Measurements from ENCODE around the gene SYT9.

SYT9 gene

DNA sequence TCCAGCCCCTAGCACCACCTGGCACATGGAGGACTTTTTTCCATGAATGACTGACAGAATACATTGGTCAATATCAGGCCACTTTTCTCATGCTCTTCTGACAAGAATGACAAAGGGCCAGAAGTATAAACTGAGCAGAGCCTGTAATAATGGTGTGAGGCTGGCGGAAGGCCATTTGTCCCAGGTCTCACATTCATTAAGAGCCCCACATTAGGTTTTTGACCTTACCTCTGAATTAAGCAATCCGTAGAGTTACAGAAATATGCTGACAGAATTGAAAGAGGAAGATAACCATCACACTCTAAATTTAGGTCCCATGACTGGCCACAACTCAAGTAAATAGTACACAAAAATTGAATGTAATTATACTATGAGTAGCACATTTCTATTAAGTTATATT is 55.2 kb downstream of the SYT9 start:
- TF ChIP-seq, protein P1, sequence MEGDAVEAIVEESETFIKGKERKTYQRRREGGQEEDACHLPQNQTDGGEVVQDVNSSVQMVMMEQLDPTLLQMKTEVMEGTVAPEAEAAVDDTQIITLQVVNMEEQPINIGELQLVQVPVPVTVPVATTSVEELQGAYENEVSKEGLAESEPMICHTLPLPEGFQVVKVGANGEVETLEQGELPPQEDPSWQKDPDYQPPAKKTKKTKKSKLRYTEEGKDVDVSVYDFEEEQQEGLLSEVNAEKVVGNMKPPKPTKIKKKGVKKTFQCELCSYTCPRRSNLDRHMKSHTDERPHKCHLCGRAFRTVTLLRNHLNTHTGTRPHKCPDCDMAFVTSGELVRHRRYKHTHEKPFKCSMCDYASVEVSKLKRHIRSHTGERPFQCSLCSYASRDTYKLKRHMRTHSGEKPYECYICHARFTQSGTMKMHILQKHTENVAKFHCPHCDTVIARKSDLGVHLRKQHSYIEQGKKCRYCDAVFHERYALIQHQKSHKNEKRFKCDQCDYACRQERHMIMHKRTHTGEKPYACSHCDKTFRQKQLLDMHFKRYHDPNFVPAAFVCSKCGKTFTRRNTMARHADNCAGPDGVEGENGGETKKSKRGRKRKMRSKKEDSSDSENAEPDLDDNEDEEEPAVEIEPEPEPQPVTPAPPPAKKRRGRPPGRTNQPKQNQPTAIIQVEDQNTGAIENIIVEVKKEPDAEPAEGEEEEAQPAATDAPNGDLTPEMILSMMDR (IDR thresholded peaks at IDR 0.05; ENCODE audit: extremely low read depth, missing control alignments) = no peak

GRCh38 chr11:7307836-7308235 is 56.1 kb downstream of the SYT9 start:
- DNase-seq (ENCODE audit: low spot score) = peak; percentile 26
- TF ChIP-seq, protein P1 (IDR thresholded peaks at IDR 0.05; ENCODE audit: extremely low read depth, missing control alignments) = no peak

More for the DNA sequence above, 55.2 kb downstream of the SYT9 start:
- DNase-seq (ENCODE audit: low spot score) = no peak

GRCh38 chr11:7311903-7312302 is 60.2 kb downstream of the SYT9 start:
- DNase-seq (ENCODE audit: low spot score) = no peak
- TF ChIP-seq, protein P1 (IDR thresholded peaks at IDR 0.05; ENCODE audit: extremely low read depth, missing control alignments) = no peak

DNA sequence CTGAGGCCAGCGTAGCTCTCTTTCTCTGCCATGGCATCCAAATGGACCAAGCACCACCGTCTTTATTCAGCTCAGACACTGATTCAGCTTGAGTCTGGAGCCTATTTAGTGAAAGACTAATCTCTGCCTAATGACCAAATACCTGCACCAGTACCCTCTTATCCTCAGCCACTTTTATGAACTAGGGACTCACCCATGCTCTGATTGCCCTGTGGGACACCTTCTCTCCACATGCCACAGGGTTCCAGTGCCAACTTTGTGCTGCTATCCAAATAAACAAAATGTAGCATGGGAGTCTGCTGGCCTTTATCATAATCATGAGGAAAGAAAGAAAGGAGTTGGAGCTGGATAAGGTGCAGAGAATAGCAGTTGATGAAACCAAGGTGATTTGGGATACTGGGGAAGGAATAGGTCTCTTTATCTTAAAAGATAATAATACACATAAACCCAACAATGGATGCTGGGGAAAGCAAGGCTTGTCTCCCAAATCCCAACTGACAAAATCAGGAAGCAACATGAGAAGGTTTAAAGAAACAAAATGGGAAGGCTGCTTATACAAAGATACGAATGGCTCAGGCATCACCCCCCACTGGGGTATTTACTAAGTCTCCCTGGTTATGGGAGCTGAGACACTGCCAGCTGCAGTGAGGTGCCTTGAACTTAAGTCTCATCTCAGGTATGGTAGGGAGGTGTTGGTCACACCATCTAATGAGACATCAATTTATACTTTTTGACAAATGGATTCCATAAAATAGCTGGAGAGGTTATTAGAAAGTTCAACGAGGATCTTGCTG is 63.3 kb downstream of the SYT9 start:
- no peak for DNase-seq (ENCODE audit: low spot score)
- TF ChIP-seq, protein P1 (IDR thresholded peaks at IDR 0.05; ENCODE audit: extremely low read depth, missing control alignments) = no peak

- TF ChIP-seq, protein P1 (IDR thresholded peaks at IDR 0.05; ENCODE audit: extremely low read depth, missing control alignments) = no peak
- no peak for DNase-seq (ENCODE audit: low spot score)
Observed at GRCh38 chr11:7319501-7319900, 67.8 kb downstream of the SYT9 start.

GRCh38 chr11:7320306-7320705 is 68.6 kb downstream of the SYT9 start:
- DNase-seq (ENCODE audit: low spot score) = no peak

More at GRCh38 chr11:7320306-7320705, 68.6 kb downstream of the SYT9 start:
- TF ChIP-seq, protein P1 (IDR thresholded peaks at IDR 0.05; ENCODE audit: extremely low read depth, missing control alignments) = no peak

Measured in GM20000 (cell line).